ENCODE results near the gene CD3E. TPM values are rescaled to one million over a fixed set of nuclear protein-coding genes. Genes with fewer than 3 reads are reported as not detected.

The CD3E gene
- total RNA-seq, 1 experiment from 2014 or later = not detected

GRCh38 chr11:118283037-118283636, 21.4 kb upstream of the CD3E start:
- H2BK12ac ChIP-seq (ENCODE audit: insufficient read length, low read depth, low read length) = no peak overlapping the region
- H3K9me3 ChIP-seq (ENCODE audit: control insufficient read depth, low read depth, low read length) = no peaks in the 10 kb centered on the region
- no peaks in the 10 kb centered on the region for H3K79me2 ChIP-seq (ENCODE audit: insufficient read depth, low read length)
- H3K27me3 ChIP-seq (ENCODE audit: insufficient read depth, low read length) = no peaks in the 10 kb centered on the region
- H3K23ac ChIP-seq (ENCODE audit: insufficient read length, low read depth, low read length) = no peak overlapping the region
- Mint-ChIP-seq H3K27me3 (ENCODE audit: low read depth) (peaks cover 21% of the 10 kb centered on the region), H3K9me3 (no peaks in the 10 kb centered on the region), H3K36me3 (ENCODE audit: insufficient read depth in 1 of 3, low read depth in 3 of 3) (no peaks in the 10 kb centered on the region), H3K4me3 (no peak overlapping the region), H3K27ac (no peak overlapping the region), H3K4me1 (no peaks in the 10 kb centered on the region)
- no peak overlapping the region for H4K5ac ChIP-seq (ENCODE audit: insufficient read length, low read depth, low read length)
- H2AK5ac ChIP-seq (ENCODE audit: insufficient read length, low read length) = no peak overlapping the region
- H2BK120ac ChIP-seq (ENCODE audit: low read depth, low read length, poor library complexity, severe bottlenecking) = no peak overlapping the region
- H4K8ac ChIP-seq (replicated peaks; ENCODE audit: insufficient read length, low read depth, low read length) = no peak overlapping the region
- H3T11ph ChIP-seq (ENCODE audit: low read length) = no peak overlapping the region
- no peak overlapping the region for H2BK20ac ChIP-seq (ENCODE audit: low read depth, low read length, poor library complexity, severe bottlenecking)
- H2AFZ ChIP-seq (ENCODE audit: low read length) = no peak overlapping the region
- no peaks in the 10 kb centered on the region for H3K79me1 ChIP-seq (ENCODE audit: insufficient read depth, low read depth, low read length, poor library complexity, severe bottlenecking)
- no peaks in the 10 kb centered on the region for H4K20me1 ChIP-seq (ENCODE audit: control insufficient read depth, insufficient read depth, insufficient read length)
- H3K27ac ChIP-seq (ENCODE audit: insufficient read length, low read depth, low read length) = no peak overlapping the region
- H3K18ac ChIP-seq (ENCODE audit: insufficient read length, low read depth, low read length) = no peak overlapping the region
- TF ChIP-seq CTCF (conservative IDR thresholded peaks at IDR 0.05) = no peak
- no peaks in the 10 kb centered on the region for H3K23me2 ChIP-seq (ENCODE audit: insufficient read length, low read depth, low read length, poor library complexity, severe bottlenecking)
- no peak overlapping the region for H2BK15ac ChIP-seq (ENCODE audit: low read depth, low read length)
- no peak overlapping the region for H3K4ac ChIP-seq (ENCODE audit: low read depth, low read length)
- H3K9ac ChIP-seq (ENCODE audit: extremely low read depth, insufficient read length, low read length) = no peak overlapping the region
- H4K91ac ChIP-seq (ENCODE audit: insufficient read length, low read depth, low read length) = no peak overlapping the region
- no peak overlapping the region for H2BK5ac ChIP-seq (ENCODE audit: insufficient read length, low read length)
- H3K4me1 ChIP-seq (ENCODE audit: insufficient read depth, low read length) = no peaks in the 10 kb centered on the region
- WGBS (ENCODE audit: extremely low coverage, insufficient read length, low lambda C conversion rate) = no CpG with 5 or more reads among the region's 5 CpGs
- no peak overlapping the region for H3K14ac ChIP-seq (ENCODE audit: insufficient read depth, low read length)
- H3K4me2 ChIP-seq (ENCODE audit: insufficient read depth, insufficient read length, low read length) = no peak overlapping the region
- DNase-seq = no peak
- no peak overlapping the region for H3K56ac ChIP-seq (ENCODE audit: insufficient read length, low read depth, low read length)

Measured in H9 (cell line).